Uterus (tissue), 2 donors: ENCODE results near the gene SCN10A.

Experiments used
- CTCF ChIP-seq, 4 experiments: fragments of 200-600 bp in 2 of 4; fragments of 450-650 bp in 2 of 4; sonication (generic) in 2 of 4; IDR thresholded peaks; one replicate each; pipeline ENCODE4 v1.5.1; 2016 to 2019; ENCODE audit warnings: antibody characterized with exemption in 4 of 4, mild to moderate bottlenecking in 2 of 4, moderate library complexity in 1 of 4
- POLR2A ChIP-seq, 2 donors: fragments of 450-650 bp; IDR thresholded peaks; one replicate each; pipeline ENCODE4 v1.6.1; 2016; ENCODE audit warnings: antibody characterized with exemption in 2 of 2, mild to moderate bottlenecking in 1 of 2, moderate library complexity in 1 of 2

- TF ChIP-seq CTCF (IDR thresholded peaks at IDR 0.05) (no peak), POLR2A (IDR thresholded peaks at IDR 0.05) (no peak)
These were observed 42.5 kb downstream of the SCN10A start for GRCh38 chr3:38773528-38773927.
